IPS-18c (cell line): Measurements from ENCODE around the gene AKAP12.
"Not testable (repeated sequence)": the region's sequence is repeated elsewhere in the genome, so short reads cannot be mapped to it uniquely, and the experiment has no call there.

ENCODE experiments used
- H3K4me3 ChIP-seq: 2 replicates; pipeline ENCODE4 v1.7.0; 2013; ENCODE audit warnings: low read depth, mild to moderate bottlenecking, low read length, moderate library complexity; ENCODE audit not compliant: insufficient read depth
- H3K9me3 ChIP-seq: one replicate; pipeline ENCODE4 v1.6.1; 2013; ENCODE audit warnings: mild to moderate bottlenecking, low read length, moderate library complexity; ENCODE audit not compliant: control insufficient read depth, insufficient read depth

Gene AKAP12

DNA sequence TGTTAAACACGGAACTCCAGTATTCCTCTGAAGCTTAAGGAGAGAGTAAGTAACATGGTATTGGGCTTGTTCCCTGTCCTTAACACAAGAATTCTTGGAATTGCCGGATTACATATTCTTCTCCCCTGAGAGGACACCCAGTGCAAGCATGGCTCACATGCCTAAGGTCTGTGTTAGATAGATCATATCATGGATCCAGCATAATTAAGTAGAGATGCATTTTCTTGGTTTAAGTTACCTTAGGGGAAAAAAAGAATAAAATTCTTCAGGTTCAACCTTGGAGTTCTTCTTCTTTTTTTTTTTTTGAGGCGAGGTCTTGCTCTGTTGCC lies 53.9 kb downstream of the AKAP12 start:
- Histone ChIP-seq H3K4me3 (no peak overlapping the region), H3K9me3 (no peaks in the 10 kb centered on the region)

DNA sequence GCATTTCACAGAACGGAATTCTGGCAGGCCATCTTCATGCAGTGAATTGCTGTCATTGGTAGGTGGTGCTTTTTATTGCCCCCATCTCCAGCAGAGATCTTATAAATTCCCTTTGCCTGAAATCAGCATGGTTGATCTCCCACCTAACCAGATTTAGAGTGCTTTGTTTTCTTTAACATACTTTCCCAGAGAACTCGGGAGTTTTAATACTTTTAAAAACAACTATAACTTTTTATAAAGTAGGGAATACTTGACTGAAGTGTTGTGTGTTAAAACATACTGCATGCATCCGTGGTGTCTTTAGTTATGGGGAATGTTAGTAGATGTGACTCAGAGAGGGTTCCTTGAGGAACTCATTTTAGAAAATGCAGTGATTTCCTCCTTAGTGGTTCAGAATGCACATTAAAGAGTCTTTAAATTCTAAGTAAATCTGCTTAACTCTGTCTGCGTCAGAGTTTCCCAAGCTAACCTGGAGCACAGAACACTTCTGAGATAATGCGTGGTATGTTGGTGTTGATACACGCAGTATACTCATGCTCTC lies 54.9 kb downstream of the AKAP12 start:
- no peaks in the 10 kb centered on the region for H3K9me3 ChIP-seq
- no peak overlapping the region for H3K4me3 ChIP-seq

DNA sequence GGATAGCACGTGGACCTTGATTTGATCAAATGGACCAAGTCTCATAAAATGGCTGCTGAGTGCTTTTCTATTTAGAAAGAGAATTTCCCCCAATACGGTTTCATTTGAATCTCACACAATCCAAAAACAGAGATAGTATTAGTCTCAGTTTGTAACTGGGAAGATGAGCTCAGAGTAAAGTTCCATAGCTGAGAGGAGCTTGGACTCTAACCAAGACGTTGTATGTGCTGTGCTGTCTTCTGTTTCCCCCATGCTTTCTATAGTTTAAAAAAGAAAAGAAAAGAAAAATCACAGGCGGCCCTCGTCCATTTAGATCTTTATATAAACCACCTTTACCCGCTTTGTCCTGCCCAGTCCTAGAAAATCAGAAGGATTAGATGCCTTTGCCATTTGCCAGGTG lies 58.1 kb downstream of the AKAP12 start:
- no peak overlapping the region for H3K4me3 ChIP-seq
- H3K9me3 ChIP-seq, result no peaks in the 10 kb centered on the region

DNA sequence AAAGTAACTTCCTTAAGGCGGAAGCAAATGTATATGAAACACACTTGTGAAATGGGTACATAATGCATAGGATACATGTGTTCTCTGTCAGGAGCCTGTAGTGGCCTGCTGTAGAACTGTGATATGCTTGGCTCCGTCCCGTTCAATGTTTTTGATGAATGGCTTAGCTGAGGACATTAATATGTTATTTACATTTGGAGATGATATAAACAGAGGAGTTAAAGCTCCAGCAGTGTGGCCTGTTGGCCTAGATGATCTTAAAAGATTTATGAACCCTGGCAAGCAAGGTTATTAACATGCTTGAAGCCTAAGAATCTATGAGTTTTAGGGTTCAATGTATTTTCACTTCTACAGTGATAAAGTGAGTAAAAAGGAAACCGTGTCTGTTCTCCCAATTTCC lies 59.2 kb downstream of the AKAP12 start:
- Histone ChIP-seq H3K4me3 (no peak overlapping the region), H3K9me3 (no peaks in the 10 kb centered on the region)

DNA sequence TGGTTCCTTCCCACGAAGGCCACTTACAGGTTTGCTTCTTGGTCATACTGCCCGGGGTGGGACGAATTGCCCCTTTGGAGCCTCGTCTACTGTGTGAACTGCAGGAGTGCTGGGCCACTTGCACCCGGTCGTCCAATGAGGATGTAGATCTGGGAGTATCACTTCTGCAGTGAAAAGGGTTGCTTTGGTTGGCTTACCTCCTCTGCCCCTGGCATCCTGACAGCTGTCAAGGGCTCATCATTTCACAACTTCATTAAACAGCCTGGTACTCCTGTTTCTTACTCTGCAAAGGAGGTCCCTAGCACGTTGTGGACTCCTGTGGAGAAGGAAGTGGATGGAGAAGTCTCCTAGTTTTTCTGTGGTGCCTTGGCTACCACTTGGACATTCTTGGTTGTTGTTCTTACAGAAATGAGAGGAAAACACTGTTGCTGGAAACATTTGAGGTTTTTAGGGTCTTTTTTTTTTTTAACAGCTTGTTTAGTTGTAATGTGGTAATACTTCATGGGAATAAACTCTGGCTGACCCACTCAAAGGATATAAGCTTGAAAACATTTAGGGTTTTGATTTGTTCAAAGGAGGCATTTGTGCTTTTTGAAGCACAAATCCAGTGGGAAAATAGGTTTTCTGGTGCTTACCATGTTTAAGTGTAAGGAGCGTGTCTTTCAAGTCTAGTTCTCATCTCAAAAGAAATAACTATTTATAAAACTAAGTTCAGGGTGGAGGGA lies 60.7 kb downstream of the AKAP12 start:
- H3K4me3 ChIP-seq, result no peak overlapping the region

DNA sequence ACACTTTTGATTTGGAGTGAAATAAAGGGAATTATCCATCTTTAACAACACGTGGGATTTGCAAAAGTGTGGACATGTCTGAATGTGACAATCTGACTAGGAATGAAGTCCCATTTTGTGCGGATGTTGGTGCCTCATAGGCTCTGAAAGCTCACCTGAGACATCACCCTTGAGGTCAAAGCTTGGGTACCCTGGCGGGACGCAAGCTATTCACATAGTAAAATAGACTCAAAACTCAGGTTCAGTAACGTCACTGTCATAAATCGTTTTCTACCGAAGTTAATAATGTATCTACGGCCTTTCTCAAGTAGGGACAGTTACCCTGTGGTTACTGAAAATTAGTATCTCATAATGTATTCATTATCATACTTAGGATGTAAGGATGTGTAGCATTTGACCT lies 61.8 kb downstream of the AKAP12 start:
- H3K9me3 ChIP-seq, result no peaks in the 10 kb centered on the region
- H3K4me3 ChIP-seq, result no peak overlapping the region

More for the DNA sequence above, 60.7 kb downstream of the AKAP12 start:
- no peaks in the 10 kb centered on the region for H3K9me3 ChIP-seq

DNA sequence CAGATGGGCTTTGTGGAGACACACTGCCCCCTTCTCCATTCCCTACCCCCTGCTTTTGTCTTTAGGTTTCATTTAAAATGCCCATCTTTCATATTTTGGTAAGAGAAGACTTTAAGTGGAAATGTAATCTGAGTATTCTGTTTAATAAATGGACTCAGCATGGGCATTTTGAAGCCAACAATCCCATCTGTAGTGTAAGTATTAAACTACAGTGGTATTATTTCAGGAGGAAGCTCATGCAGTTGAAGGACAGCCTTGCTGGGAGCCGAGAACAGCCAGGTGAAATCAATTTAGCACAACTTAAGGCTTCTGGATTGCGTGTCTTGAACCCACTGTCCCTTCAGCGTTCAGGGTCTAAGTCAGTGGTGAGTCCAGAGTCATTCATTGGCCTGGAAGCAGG lies 63.5 kb downstream of the AKAP12 start:
- no peak overlapping the region for H3K4me3 ChIP-seq
- no peaks in the 10 kb centered on the region for H3K9me3 ChIP-seq

DNA sequence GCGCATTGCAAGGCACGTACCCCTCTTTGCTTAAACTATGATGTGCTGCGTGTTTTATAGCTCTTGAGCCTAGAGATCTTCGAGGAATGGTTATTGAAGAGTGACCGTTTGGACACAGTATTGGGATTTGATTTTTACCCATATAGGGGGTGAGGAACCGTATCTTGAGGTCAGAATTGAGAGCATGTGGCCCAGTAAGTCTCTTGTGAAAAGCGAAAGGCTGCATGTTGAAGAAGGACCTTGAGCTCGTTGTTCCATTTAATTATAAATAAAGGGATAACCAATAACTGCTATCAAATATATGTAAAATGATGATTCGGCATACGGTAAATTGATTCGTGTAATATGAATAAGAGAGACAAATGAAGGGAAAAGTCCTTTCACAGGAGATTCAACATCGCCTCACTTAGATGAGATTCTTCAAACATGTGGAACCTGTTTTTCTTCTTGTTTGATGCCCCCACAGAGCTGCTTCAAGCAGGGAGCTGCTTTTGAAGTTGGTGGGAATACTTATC lies 66.6 kb downstream of the AKAP12 start:
- Histone ChIP-seq H3K4me3 (no peak overlapping the region), H3K9me3 (no peaks in the 10 kb centered on the region)

DNA sequence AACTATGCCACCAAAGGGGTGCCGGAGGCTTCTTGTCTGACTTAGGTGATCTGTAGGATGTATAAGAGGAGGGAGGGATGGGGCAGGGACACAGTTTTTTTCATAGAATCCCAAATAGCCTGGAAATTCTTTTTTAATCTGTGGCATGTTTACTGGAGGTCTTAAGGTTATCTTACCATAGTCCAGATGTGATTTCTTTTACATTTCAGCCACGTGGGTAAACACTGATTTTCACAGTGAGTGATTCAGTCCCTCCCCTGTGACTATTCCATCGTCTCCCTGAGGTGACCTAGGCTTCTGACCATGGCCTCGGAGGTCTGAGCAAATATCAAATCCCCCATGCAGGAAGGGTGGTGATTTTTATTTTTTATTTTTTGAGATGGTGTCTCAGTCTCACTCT lies 67.7 kb downstream of the AKAP12 start:
- Histone ChIP-seq H3K4me3 (no peak overlapping the region), H3K9me3 (no peaks in the 10 kb centered on the region)

DNA sequence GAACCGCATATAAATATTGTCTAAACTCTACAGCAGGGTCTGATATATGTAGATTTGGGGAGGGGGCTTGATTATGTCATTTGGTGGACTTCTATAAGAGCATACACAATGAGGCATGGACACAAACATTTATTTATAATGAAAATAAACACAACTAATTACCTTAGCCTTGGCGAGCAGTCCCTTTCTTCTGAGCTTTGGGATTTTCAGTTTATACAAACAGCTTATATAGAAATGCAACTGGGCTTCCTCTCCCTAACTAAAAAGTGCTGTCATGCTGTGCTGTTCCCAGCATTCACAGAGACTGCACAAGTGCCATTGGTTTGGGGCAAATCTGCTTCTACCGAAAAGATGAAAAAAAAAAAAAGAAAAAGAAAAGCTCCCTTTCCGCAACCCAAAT lies 69.9 kb downstream of the AKAP12 start:
- Histone ChIP-seq H3K9me3 (no peaks in the 10 kb centered on the region), H3K4me3 (no peak overlapping the region)

DNA sequence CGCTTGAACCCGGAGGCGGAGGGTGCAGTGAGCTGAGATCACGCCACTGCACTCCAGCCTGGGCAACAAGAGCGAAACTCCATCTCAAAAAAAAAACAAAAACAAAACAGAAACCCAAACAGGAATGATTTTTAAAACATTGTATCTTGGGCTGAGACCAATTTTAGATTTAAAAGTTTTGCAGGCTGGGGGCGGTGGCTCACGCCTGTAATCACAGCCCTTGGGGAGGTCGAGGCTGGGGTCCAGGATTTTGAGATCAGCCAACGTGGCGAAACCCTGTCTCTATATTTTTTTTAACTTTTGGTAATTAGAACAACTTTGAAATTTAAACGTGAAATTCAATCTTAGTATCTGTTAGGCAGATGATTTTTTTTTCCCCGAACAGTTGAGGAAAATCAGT lies 70.5 kb downstream of the AKAP12 start:
- Histone ChIP-seq H3K9me3 (no peaks in the 10 kb centered on the region), H3K4me3 (no peak overlapping the region)

DNA sequence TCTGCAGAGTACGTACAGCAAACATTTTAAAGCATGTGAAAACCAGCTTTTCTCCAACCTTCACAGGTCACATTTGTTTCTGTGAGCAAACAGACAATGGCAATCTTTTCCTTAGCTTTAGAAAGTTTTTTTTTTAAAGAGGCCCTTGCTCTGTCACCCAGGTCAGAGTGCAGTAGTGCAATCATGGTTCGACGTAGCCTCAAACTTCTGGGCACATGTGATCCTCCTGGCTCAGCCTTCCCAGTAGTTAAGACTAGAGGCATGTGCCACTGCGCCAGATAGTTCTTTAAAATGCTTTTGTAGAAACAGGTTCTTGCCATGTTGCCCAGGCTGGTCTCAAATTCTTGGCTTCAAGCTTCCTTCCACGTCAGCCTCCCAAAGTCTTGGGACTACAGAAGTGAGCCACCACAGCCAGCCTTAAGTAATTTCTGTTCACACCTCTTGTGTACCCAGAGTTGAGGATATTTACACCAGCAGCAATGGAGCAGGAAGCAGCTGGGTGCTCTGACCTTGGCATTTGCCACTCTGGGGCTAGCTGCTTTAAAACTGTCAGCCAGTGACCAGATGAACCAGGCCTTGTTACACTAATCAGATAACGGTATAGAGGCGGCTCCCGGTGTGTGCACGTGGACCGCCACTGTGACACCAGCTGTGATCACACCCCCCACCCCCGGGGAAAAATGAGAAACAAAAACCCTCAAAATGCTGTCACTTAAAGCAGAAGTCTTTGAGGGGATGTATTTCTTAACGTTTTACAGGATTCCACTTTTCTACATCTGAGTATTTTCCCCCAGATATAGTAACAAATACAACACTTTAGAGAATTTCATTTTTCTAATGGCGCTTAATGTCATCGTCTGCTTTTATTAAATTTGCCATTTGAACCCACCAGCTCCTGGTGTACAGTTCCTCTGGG lies 71.3 kb downstream of the AKAP12 start:
- no peak overlapping the region for H3K4me3 ChIP-seq
- H3K9me3 ChIP-seq, result no peaks in the 10 kb centered on the region

DNA sequence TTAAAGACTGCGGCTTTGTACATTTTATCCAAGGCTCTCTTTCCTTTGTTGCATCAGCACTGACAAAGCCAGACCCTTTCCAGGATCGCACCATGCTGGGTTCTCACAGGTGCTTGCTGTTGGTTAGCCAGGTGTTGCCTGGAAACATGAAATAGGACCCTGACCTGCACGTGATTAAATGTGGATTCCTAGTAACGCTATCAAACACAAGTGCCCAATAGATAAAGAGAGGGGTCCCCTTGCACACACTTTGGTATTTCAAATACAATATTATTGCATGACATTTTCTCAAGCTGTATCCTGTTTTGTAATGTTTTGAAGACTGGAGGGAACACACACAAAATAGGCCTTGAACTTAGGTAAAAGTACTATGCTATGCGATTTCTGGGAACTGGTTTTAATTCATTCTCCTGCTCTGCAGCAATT lies 73.3 kb downstream of the AKAP12 start:
- H3K9me3 ChIP-seq, result no peaks in the 10 kb centered on the region
- H3K4me3 ChIP-seq, result no peak overlapping the region

DNA sequence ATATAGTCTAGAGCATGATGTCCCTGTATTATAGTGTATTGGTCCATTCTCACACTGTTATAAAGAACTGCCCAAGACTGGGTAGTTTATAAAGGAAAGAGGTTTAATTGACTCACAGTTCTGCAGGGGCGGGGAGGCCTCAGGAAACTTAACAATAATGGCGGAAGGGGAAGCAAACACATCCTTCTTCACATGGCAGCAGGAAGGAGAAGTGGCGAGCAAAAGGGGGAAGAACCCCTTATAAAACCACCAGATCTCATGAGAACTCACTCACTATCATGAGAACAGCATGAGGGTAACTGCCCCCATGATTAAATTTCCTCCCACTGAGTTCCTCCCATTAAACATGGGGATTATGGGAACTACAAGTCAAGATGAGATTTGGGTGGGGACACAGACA lies 75.9 kb downstream of the AKAP12 start:
- not testable (repeated sequence) for H3K9me3 ChIP-seq

DNA sequence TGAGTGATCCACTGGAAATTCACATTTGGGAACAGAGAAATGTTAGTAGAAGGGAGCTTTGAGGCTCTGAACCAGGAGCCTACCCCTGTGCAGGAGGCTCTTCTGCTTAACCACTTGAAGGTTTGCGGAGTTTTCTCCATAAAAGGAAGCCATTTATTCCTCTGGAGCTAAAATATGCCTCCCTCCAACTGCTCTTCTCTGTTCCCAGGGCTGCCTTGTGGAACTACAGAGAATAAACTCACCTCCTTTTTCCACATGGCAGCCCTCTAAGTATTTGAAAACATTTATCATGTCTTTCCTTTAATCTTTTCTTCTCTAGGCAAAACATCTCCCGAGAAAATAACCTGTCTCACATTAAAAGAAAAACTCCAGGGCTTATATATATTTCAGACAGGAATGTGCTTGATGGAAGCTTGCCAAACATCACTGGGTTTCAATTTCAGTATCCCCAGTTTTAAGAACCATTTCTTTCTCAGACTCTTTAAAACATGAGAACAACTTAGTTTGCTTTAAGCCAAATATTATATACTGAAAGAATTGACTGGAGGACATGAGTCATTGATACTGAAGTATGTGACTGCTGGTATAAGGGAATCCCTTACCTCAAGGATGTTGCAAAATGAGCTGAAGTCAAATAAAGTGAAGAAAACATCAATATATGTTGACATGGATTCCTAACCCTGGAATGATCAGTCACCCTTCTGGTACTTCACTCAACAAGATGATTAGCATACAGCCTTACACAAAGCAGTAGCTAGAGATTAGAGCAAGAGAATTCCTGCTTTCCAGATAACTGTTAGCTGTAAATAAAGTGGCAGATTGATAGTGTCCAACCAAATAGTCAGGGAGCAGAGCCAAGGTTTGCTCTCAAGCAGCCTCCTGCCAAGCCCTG lies 77.6 kb downstream of the AKAP12 start:
- Histone ChIP-seq H3K9me3 (no peaks in the 10 kb centered on the region), H3K4me3 (no peak overlapping the region)

More for the DNA sequence above, 75.9 kb downstream of the AKAP12 start:
- not testable (repeated sequence) for H3K4me3 ChIP-seq

DNA sequence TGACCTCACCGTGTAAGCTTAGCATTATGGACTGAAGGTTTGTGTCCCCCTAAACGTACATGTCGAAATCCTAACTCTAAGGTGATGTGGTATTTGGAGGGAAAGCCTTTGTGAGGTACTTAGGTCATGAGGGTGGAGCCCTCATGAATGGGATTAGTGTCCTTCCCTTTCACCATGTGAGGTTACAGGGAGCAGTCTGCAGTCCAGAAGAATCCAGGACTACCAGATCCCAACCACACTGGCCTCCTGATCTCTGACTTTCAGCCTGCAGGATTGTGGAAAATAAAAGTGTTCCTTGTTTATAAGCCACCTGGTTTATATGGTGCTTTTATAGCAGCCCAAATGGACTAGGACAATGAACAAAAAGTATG lies 78.2 kb downstream of the AKAP12 start:
- H3K9me3 ChIP-seq, result no peaks in the 10 kb centered on the region
- H3K4me3 ChIP-seq, result no peak overlapping the region

DNA sequence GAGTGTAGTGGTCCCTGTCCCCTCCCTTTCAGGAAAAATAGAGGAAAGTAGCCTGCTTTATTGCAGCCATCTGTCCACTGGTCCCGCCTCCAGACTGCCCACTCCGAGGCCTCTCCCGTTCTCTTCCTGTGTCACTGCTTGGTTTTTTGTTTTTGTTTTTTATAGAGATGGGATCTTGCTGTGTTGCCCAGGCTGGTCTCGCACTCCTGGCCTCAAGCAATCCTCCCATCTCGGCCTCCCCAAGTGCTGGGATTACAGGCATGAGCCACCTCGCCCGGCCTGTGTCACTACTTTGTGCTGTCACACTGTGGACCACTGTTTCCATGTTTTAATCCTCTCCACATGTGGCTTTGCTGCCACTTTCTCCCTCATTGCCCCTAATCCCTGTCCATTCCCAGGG lies 80.4 kb downstream of the AKAP12 start:
- H3K4me3 ChIP-seq, result no peak overlapping the region
- no peaks in the 10 kb centered on the region for H3K9me3 ChIP-seq
